D341Med (cell line): ENCODE measurements around the gene XK.

Experiments used
- DNase-seq: peaks from one replicate; pipeline ENCODE4 v3.0.0; 2012; ENCODE audit warnings: low spot score

XK gene

GRCh38 chrX:37679230-37679629, 6.4 kb upstream of the XK start:
- DNase-seq: no peak

DNA sequence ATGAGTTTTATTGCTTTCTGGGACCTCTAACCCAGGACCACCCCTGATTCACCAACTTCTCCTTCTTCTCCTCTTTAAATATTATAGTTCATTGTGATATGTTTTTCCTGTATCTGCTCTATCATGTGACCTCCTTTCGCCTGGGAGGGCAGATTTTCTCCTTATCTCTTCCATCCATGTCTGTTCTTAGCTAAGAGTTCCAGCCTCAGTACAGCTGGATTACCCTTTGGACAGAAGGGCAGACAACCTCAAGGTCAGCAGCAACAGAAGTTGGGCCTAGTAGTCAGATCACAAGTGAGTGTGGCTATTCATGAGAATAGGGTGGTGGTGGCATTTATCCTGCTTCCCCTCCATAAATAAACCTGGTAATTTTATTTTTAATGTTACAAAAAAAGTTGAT, 5.7 kb upstream of the XK start:
- DNase-seq: no peak

DNA sequence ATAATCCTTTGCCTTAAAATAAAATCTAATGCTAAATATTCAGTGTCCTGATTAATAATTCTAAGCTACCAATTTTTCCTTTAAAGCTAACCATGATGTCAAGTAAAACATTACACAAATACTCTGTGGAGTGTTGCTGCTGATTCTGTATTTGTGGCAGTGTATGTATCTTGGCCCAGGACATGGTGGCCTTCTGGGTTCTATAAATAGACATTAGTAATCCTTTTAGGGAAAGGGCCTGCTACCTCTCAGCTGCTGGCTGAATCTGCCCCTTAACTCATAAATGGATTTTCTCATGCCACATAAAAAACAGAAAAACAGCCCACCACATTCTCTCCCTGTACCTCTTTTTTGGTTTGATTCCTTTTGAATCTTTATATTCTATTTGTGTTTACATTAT, 1.2 kb upstream of the XK start:
- no peak for DNase-seq

DNA sequence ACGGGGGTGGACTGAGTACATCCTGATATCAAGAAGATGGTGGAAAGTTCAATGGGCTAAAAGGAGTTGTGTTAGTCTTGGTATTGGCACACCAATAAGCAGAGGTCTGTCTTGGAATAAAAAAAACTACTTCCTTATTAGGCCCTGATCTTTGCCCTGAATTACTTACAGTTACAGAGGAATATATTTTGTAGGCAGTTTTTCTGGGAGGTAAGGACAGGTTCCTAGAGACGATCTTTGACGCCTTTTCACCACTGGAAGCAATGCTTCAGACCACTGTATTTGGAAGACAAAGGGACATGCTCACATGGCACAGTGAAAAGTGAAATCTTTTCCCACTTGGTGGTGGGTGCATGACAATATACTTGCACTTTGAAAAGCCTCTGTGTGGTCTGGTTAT, 618 bp upstream of the XK start:
- DNase-seq: no peak

DNA sequence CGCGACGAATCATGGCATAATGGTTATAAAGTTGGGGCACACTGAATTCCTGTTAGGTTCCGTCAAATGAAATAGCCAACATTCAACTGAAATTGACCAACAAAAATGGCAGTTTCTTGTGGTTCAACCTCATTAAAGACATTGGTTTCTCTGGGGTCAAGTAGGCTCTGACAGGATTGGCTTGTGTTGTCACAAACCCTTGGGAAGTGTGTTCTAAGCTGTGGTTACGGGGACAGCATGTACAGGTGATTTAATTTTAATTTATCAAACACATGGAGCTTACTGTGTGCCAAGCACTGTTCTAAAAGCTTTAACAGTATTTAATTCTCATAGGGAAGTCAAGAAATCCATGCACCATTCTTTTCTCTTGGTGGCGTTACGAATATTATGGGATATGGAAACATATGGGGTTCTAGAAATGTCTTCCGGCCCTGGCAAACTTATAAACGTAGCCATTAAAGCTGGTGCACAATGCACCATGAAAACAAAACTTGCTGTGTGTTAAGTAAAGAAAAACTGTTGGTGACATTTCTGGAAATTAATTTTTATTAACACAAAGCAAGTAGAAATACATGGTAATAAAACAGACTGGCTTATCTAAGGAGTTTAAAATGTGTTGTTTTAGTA, 891 bp downstream of the XK start:
- DNase-seq: no peak

DNA sequence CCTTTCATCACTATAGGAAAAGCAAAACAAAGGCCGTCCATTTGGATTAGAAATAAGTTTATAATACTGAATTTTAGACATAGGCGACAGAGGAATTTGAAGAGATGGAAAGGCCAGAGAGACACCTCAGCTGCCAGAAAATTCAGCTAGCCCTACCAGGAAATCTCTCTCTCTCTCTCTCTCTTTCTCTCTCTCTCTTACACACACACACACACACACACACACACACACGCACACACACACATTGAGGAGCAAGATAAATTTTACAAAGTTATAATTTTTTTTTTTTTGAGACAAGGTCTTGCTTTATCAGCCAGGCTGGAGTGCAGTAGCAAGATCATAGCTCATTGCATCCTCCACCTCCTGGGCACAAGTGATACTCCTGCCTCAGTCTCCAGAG, 1.4 kb downstream of the XK start:
- no peak for DNase-seq

DNA sequence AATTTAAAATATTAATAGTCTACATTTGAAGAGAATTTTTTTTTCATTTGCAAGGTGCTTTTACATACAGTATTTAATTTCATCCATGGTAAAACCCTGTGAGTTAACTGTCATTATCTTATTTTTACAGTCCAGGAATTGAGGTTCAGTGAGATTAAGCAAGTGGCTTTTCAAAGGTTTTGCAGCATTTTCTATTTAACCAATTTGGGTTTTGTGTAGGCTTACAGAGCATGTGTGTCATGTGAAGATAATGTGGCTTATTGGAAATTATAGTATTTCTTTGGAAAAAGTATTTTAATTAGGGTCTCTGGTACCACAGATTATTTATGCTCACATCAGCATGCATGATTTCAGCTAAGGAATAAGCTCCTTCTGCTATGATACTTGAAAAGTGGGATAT, 4.5 kb downstream of the XK start:
- DNase-seq: no peak

DNA sequence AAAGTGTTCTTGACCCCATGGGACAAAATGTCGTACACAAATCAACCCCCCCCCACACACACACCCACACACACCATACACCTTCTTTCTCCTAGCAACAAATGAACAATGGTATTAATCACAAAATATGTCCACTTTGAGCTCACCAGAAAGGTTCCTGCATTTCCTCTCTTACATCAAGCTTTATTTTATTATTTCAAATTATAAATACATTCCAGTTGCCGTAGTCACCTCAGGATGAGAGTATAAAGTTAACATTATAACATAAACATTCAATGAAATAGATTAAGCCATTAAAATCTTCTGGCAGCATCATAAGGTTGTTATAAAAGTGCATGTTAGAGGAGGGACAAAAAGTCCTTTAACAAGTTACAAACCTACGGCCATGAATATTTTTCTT, 7.3 kb downstream of the XK start:
- no peak for DNase-seq

DNA sequence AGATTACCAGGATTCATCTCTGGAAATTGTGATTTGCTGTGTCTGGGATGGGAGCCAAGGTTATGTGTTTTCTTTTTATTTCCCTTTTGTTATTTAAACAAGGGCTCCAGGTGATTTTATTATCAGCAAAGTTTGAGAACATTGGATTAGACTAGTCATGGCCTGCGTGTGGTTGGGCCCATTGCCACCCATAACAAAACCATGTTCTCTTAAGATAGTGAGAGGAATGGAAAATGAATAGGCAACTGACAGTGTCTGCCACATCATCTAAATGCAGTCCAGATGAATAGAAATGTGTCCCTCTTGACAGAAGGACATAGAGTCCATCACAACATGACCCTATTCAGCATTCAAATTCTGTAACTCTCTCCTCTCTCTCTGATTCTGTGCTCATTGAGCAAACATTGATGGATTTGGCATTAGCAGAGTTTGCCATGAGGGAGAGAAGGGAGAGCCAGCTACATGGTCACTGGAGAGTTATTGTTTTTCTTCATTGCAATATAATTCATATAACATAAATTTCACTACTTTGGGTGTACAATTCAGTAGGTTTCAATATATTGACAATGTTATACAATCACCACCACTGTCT, 11.7 kb downstream of the XK start:
- no peak for DNase-seq

GRCh38 chrX:37701588-37701987, 16.0 kb downstream of the XK start:
- no peak for DNase-seq

- no peak for DNase-seq
These were observed 26.4 kb downstream of the XK start for GRCh38 chrX:37711991-37712390.

- no peak for DNase-seq
These were observed 26.9 kb downstream of the XK start for GRCh38 chrX:37712458-37712857.

DNA sequence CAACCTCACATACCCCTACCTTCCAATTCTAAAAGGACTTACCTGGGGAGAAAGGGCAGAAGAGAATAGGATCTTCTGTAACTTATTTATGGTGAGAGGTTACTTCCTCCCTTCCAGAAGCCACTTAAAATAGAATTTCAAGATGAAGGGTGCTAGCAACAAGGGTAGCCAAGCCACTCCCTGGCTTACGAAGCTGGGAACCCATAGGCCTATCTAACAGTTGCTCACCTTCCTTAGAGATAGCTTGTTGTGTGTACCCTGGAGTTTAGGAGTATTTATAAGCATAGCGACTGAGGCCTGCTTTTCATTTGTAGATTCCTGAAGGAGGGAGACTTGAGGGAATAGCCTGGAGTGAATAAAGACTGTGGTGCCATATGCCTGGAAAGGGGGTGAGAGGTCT, 28.9 kb downstream of the XK start:
- DNase-seq: no peak

DNA sequence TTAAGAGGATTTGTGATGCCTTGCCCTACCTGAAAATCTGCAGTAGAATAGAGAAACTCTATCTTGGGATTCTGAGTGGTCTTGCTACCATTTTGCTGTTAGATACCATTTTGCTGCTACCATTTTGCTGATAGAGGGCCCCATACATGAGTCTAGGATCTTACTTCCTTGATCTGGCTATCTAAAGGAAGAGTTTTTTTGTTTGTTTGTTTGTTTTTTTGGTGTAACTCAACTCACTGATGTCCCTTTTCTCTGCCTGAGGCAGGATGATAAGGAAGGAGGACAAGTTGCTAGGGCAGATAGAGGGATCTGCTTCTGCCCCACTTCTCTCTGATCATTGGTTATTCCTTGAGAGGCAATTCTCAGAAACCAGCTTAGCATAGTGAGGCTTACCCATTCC, 31.0 kb downstream of the XK start:
- no peak for DNase-seq

DNA sequence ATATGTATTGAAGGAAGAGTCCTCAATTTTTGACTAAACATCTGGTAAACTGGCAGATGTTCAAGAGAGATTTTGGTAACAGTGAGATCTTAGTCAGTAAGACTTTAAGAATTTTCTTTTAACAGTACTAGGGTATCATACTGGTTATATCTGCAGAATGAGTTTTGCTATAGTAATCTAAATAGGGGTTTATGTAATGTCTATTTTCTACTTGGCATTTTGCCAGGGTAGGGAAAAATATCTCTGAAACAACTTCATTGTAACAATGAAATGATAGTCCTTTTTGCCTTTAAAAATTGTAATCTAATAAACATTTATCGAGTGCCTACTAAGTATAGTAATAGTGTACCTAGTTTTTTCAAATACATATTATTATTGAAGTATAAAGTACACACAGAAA, 32.1 kb downstream of the XK start:
- DNase-seq: no peak

DNA sequence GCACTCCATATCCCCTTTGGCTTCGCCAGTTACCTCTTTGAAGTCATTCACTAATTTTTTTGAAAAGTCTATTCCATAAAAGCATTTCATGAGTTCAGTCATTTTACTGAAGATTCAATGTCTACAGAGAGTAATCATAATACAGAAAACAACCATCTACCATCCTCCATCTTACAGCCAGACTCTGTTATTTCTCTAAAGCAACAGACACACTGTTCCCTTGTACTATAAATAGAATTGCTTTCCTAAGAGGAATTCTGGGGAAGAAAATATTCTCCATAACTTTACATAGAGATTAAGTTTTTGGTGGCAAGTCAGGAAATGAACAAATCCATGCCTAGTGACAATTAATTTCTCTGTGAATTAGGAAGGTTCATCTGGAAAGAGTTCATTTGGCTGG, 37.0 kb downstream of the XK start:
- no peak for DNase-seq

- DNase-seq: no peak
These were observed 40.8 kb downstream of the XK start for GRCh38 chrX:37726346-37726745.

DNA sequence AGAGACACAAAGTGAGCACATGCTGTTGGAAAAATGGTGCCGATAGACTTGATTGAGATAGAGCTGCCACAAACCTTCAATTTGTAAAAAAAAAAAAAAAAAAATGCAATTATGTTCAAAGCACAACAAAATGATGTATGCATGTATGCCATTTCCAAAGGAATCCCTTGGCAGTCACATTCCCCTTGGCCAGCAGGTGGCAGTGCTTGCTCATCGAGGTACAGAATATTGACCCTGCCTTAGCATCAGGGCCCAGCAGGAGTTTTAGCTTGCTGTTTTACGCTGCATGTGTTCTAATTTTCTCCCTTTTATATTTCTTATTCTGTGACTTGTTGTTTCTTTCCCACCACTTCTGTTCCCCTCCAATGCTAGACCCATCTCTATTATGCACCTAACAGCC, 59.8 kb downstream of the XK start:
- DNase-seq: peak; percentile 63

- DNase-seq: no peak
These were observed 60.2 kb downstream of the XK start for GRCh38 chrX:37745835-37746217.

- no peak for DNase-seq
These were observed 60.8 kb downstream of the XK start for GRCh38 chrX:37746218-37746941.

GRCh38 chrX:37746951-37747350, 61.4 kb downstream of the XK start:
- no peak for DNase-seq

DNA sequence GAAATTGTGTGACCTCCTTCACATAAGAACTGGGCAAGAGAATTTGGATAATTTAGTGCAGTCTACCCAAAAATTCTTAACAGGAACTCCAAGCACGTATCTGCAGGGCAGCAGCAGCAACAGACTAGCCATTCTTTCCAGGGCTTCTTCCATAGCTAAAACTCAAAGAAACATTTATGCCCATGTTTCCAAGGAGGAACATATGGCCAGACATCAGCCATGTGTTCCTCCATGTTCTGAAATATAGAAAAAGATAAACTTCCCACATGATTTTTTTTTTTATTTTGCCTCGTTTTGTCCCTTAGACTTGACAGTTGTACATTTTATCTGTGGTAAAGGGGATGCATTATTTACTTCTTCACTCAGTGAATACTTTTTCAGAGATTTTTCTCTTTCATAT, 66.7 kb downstream of the XK start:
- no peak for DNase-seq

DNA sequence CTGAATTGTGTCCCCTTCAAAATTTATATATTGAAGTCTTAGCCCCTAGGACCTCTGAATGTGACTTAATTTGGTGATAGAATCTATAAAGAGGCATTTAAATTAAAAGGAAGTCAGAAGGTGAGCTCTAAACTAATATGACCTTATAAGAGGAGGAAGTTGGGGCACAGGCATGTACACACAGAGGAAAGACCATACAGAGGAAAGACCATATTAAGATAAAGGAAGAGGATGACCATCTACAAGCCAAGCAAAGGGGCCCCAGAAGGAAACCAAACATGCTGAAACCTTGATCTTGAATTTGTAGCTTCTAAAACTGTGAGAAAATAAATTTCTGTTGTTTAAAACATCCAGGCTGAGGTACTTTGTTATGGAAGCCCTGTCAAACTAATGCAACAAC, 67.3 kb downstream of the XK start:
- no peak for DNase-seq

GRCh38 chrX:37753384-37753783, 67.8 kb downstream of the XK start:
- DNase-seq: no peak
